UCSD-AML1 (cell line): ENCODE measurements around the gene ADORA3.
"Not testable (repeated sequence)": the region's sequence is repeated elsewhere in the genome, so short reads cannot be mapped to it uniquely, and the experiment has no call there.

ENCODE experiments used
- DNase-seq: peaks from one replicate; lab custom pipeline; 2025; ENCODE audit not compliant: unreplicated experiment; lab: John Stamatoyannopoulos, UW

The ADORA3 gene

DNA sequence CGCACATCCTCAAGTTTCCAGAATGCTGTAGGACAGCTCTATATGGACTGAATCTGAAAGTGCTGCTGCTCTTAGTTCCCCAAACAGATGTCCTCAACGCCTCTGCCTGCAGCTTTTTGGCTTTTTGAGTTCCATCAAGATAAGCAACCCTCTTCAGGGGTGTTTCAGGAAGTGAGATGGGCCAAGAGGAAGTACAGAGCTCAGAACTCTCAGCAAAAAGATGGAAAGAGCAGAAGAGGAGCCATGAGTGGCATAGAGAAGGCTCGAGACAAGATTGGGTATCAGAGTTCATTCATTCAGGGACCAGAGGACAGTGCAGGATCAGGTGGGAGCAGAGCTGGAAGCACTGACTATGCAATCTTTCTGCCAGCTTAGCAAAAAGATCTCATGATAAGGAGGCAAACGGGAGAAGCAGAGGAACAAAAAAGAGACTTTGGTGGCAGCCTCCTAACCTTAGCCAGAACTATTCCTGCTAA is at the start of gene ADORA3, which contains the start of gene TMIGD3:
TSS of gene ADORA3 (minus strand) at position 49 of the 476 bp plus-strand sequence. CDS start 279 bp downstream, outside the sequence.
TSS of gene TMIGD3 (minus strand) at position 49 of the 476 bp plus-strand sequence. CDS start 279 bp downstream, outside the sequence.
- no peak for DNase-seq

DNA sequence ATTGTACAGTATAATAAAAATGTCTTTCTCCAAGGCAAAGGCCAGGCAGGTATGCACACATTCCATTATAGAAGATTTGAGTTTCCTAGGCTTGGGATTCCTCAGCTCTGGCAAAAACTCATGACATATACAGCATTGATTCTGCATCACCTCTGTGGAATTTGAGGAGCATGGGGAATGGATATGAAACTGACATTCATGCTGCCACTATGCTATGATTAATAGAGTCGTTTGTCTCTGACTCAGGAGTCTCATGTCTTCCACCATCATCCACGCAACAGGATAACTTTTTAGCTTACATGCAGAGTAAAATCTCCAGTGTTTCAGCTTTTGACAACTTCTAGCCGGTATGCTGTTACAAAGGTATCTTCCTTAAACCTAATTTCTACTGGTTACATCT is 49.8 kb upstream of the ADORA3 start:
- no peak for DNase-seq

DNA sequence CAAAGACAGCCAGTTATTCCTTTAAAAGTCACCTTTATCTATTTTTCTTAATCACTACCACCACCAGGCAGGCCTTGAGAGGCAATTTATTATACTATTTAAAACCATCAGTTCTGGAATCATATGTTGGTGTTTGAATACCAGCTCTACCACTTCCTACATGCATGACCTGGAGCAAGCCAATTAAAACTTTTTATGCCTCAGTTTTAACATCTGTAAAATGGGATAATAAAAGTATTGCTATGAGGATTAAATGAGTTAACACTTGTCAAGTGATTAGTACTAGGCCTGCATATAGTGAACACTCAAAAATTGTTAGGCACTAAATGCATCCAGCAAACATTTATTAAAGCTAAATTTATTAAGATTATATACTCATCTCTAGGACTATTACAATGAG is 49.2 kb upstream of the ADORA3 start:
- DNase-seq = no peak

DNA sequence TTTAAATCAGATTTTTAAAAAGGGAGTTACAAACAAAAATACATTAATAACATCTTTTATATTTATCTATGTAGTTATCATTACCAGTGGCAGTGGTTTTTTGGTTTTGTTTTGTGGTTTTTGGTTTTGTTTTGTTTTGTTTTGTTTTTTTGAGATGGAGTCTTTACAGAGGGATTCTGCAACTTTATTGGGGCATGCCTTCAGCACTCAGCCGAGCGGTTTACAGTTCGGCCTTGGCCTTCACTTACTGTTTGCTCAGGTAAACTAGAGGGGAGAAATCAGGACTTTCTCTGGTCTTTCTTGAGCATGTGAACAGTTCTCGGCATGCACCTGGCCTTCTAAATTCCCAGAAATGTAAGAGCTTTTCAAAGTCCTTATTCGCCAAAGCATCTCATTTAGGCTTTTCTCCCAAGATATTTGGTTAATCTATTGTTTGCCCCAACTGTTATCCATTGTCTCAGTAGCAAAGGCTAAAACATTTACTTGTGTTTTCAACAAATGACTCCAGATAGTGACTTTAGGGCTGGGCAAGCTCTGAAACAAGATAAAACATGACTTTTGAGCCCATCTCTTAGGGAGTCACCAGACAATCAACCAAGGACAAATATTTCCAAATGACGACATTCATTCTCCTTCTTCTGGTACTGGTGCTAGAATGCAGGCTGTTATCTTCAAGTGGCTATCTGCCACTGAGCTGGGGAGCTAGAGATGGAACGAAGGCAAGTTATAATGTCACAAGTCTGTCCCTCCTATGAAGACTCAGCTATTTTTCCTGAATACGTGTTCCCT is 48.4 kb upstream of the ADORA3 start:
- DNase-seq = no peak

DNA sequence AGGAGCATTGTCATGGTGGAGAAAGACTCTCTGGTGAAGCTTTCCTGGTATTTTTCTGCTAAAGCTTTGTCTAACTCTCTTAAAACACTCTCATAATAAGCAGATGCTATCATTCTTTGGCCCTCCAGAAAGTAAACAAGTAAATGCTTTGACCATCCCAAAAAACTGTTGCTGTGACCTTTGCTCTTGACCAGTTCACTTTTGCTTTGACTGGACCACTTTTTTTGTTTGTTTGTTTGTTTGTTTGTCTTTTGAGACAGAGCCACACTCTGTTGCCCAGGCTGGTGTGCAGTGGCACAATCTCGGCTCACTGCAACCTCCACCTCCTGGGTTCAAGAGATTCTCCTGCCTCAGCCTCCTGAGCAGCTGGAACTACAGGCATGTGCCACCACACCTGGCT is 44.4 kb upstream of the ADORA3 start:
- not testable (repeated sequence) for DNase-seq

DNA sequence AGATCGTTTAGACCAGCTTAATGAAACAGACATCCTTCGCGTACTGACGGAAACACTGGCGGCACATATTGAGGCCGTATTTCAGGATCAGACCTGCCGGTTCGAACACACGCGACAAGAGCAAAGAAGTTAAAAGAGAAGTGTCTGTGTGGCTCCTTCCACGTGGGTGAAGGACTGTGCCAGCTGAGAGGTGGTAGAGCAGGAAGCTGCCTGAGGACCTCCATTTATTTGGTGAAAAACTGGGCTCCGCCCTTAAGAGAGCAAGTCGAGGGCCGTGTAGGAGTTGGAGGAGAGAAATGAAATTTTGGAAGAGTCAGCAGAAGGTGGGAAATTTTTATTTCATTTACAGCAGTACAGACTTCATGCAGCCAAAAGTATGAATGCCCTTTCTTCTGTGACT is 38.8 kb upstream of the ADORA3 start:
- no peak for DNase-seq

DNA sequence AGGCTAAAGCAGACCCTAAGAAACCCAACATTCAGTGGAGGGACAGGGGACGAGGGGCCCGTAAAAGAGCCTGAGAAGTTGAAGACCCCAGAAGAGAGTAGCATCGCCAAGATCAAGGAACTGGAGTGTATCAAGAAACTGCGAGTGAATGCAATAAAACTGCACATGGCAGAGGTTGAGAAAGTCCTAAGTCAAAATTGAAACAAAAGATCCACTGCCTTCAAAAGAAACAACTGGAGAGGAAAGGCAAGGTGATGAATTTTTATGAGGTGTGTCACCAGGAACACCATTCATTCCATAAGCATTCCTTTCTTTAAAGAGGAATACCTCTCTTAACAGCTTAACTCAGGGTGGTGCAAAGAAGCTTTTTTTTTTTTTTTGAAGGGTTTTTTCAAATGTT is 38.3 kb upstream of the ADORA3 start:
- DNase-seq = no peak

DNA sequence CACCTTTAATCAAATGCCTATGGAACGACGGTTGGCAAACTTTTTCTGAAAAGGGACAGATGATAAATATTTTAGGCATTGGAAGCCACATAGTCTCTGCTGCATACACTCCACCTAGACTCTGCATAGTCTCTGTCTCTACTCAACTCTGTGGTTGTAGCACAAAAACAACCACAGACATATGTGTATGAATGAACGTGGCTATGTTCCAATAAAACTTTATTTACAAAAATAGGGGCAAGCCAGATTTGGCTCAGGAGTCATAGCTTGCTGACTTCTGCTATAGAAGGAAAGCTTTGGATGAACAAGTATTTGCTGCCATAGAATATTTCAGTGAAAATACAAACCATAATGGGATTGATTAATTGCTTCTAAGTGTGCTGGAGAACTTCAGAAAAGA is 37.5 kb upstream of the ADORA3 start:
- no peak for DNase-seq

DNA sequence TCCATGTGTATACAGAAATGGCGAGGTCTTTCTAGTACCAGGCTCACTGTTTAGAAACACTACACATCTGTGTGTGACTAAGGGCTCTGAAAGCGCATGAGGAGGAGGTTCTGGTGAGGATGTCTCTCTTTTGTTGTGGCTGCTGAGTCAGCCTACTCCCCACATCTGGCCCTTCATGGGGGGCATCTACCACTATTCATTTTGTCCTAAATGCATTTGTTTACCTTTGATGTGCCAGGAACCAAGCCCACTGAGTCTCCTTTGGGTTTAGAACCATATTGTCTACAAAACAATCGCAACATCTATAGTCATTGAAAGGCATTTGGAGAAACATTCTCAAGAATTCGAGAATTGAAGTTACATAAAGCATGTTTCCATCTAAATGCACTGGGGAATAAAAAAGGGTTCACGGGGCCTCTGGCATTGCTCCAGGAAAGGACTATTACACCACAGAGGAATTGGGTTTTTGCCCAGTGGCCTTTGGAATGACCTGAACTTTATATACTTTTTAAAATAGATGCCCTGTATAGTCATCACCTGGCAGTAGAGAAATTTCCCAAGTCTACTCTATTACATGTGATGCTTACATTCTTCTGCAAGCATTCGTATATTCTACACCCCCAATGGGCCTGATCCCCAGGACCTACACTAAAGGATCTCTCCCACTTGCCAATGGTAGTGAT is 35.1 kb upstream of the ADORA3 start:
- DNase-seq = no peak

DNA sequence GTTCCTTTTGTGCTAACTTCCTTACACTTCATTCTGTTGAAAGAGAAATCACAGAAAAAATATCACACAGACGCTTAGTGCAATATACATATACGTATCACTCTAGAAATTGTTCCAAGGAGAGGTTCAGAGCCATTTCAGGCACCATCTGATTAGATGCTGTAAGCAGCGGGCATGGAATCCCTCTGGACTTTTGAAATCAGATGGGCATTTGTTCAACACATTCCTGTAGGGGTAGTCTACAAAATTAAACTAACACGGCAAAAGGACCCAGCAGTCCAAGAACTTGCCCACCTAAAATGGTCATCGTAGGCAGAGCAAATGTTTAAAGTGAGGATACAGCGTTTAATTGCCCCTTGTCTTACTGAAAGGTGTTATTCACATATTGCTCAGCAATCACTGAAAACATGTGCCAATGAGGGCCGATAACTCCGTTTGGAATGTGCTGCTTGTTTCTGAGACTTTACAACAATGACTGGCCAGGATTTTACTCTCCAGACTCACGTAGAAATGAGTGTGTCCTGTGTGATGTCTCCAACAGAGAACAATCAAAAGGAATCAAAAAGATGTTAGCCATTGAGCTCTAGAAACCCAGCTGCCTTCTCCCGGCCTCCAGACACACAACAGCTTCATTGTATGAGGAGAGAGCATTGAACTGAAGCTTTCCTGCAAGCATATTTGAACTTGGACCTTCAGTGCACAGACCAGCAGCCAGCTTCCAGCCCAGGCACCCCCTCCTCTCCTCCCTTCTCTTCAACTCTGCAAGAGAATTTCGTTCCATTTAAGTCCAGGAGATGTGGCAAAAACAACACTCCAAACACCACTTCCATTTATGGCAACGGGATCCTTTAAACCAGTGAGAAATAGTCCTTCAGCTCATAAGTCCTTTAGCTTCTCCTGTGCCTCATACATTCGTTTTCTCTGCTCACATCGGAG is 32.1 kb upstream of the ADORA3 start:
- no peak for DNase-seq

DNA sequence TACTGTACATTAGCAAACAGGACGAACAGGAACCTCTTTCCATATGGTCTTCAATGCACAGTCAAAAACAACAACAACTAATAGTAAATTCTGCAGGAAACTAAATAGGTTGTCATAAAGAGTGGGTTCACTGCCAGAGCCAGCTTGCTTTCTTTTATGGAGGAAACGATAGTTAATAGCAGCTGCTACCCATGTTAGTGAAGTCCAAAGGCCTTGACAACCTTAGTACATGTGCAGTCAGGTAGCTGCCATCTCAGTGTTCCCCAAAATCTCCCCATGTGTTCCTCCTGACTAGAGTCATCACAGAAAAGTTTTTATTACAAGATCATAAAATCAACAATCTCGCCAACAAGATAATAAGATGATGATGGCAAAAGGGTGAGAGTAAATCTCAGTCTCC is 16.6 kb upstream of the ADORA3 start:
- no peak for DNase-seq

DNA sequence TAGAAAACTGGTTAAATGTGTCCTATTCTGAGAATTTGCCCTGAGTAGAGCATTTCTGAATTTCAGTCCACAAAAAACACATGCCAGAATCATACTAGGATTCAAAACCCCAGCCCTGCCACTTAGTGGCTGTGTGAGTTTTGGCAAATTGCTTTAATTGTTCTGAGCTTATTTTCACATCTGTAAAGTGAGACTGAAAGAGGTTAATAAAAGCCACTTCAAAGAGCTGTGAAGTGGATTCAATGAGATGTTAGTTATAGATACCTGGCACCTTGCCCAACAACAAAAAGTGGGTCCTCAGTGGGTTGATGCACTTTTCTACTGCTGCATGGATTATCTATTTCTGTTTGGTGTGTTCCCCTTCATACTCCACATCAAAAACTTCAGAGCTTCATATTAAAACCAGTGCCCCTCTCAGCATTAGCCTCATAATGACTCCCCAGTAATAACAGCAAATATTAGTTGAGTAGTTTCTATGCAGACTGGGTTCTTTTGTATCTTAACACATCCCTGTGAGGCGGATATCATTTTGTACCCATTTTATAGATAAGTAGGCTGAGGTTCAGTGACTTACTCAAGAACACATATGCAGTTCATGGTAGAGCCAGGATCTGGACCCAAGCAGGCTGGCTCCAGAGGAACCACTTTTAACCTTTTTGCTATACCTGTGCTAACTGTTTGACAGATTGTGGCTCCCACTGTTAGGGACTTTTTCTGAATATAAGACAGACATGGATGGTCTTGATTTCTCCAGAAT is 14.2 kb upstream of the ADORA3 start:
- DNase-seq = no peak

DNA sequence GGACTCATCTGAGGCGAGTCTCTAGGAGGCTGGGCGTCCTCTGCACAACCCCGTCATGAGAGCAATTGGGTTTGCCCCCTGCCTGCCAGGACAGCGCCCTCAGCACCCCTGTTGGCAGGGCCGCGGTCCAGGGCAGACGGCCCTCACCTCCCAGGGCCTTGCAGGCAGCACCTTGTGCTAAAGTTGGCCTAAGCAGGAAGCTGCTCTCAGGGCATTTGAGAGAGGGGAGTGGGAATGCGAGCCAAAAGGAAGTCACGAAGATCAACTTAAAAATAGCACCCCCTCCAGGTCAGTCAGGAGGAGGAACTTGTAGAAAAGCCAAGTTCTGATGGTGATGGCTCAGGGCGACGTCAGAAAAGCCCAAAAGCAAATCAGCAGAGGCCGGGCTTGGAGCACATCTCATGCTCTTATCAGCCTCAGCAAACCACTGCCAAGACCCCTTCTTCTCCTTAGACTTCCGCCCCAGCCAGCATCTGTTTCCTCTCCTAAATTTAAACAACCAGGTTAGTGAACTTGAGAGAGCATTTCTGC is 12.6 kb upstream of the ADORA3 start:
- peak; percentile 85 for DNase-seq

DNA sequence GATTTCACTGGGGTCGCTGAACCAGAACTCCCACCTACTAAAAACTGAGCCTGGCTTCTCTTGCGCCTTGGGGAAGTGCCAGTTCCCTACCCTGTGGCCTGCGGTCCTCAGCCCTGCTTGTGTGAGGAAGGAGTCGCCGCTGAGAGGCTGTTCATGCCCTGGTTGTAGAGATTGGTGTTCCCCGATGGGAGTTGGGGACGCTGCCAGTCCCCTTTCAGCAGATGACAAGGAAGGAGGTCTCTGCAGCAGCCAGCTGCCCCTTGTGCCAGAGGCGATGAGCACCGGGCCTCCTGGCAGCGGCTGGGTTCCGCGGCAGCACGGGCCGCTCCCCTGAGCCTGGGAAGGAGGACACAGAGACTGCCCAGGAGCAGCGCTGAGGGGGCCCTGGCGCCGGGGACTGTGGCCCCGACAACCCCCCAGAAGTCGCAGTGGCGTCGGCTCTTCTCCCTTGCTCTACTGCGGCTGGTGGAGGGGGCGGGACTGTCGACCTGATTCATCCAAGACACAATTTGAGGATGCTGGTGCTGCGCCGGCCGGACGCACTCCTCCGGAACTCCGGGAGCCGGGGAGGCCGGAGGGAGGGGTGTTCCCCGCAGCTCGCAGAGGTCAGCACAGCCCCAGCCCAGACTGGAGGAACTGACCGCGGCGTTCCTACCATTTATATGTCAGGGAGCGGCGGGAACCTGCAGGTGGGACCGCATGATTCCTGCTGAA is 12.0 kb upstream of the ADORA3 start:
- DNase-seq = peak; percentile 75

DNA sequence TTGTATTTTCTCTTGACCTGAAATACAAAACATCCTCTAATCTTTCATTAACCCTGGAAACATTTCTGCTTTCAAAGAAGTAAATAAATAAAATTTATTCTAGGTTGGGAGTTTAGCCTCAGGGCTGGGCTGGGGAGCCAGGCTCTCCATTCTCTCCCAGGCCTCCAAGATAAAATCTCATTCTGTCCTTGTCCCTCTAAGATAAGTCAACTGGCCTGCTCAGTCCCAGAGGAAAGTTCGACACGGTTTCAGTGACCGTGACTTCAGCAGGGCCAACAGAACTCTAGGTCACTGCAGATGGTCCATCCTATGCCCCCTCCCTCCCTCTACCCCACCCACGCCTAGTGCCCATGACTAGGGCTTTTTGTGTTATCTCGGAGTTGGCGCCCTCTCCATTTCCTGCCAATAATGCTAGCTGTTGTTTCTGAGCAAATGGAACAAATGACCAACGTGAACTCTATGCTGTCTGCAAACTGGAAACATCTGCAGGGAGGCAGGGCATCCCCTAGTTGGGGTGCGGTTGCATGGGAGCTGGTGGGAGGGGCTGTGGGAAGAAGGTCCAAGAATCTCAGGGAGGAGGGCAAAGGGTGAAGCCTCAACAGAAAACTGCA is 10.1 kb upstream of the ADORA3 start:
- DNase-seq = peak; percentile 78

DNA sequence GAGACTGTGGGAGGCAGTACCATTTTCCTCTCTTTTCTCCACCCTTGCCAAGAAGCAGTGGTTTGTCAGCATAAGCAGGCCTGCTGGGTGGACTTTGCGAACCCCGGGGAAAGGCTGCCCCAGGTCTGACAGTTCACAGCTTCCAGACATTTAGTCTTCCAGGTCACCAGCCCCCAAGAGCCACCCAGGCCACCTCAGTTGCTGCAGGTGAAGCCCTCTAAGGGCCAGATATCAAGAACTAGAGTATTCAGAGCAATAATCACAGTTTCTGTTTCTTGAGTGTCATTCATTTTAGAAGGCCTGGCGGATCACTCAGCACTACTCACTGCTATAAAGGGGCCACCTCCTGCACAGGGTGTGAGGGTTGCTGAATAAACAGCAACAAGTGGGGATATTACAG is 9.5 kb upstream of the ADORA3 start:
- no peak for DNase-seq

DNA sequence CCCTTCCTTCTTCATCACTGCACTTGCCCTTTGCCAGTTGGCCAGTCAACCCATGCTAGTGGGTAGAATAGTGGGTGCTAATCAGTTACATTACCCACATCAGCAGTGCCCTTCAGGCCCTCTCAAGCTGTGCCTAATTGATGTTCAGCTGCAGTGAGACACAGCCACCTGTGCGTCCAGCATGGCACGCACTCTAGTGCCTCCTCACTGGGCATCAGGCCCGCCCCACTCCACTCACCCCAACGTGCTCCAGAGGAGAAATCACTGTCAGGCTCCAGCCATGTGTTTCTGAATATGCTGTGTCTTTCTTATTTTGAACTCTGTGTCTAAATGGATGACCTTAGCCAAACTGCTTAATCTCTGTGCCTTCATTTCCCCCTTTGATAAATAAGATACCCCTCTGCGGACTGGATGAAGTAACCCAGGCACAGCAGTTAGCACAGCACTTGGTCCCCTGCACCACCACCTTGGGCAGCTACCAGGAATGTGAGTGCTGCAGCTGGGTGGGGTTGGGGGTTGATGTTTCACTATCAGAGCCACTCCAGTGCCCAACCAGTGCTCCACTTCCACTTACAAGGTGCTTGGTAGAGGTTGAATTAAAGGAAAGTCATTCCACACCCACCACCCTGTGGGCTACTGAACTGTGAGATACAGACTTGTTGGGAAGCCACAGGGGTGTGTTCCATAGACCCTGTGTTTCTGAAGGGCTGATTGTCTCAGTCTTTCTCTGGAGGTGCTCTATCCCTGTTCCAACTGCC is 8.9 kb upstream of the ADORA3 start:
- DNase-seq = peak; percentile 23

DNA sequence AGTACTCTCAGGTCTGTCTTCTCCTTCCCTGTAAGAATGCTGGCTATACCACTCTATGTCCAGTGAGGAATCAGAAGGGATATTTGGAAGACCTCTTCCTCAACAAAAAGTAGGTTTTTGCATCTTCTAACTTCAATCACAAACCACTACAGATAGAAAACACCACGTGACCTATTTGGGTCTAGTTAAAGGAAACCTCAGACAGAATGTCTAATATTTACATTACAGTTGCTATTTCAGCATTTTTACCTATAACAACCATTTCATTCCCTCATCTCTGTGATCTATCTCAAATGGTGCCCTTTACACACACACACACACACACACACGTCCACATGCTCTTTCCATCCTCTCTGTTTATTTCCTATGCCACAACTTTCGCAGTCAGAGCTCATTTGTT is 7.9 kb upstream of the ADORA3 start:
- no peak for DNase-seq
